ENCODE results near the gene SCUBE2.

The SCUBE2 gene

GRCh38 chr11:9029422-9029821 lies 62.0 kb downstream of the SCUBE2 start:
- Histone ChIP-seq H2AK5ac (ENCODE audit: low read length, severe bottlenecking) (no peak overlapping the region), H2BK120ac (ENCODE audit: low read depth, low read length) (no peak overlapping the region), H2AFZ (ENCODE audit: low read depth, low read length) (no peak overlapping the region), H3K4me3 (ENCODE audit: insufficient read depth in 1 of 2, low read depth in 1 of 2, low read length in 2 of 2) (no peak overlapping the region), H2BK12ac (ENCODE audit: low read length in 2 of 2) (no peak overlapping the region), H3K9ac (ENCODE audit: low read length) (no peak overlapping the region), H3K4ac (ENCODE audit: low read depth in 1 of 2, low read length in 2 of 2) (no peak overlapping the region), H3K23ac (ENCODE audit: low read length in 2 of 2) (no peak overlapping the region), H2BK5ac (ENCODE audit: low read depth, low read length, poor library complexity, severe bottlenecking) (no peak overlapping the region), H3K14ac (ENCODE audit: low read length in 2 of 2) (no peak overlapping the region), H3K9me3 (ENCODE audit: control insufficient read depth, low read length) (no peaks in the 10 kb centered on the region), H3K27ac (ENCODE audit: low read length, poor library complexity, severe bottlenecking) (no peak overlapping the region), H3K36me3 (ENCODE audit: control insufficient read depth in 1 of 2, insufficient read depth in 2 of 2, low read depth in 1 of 2, low read length in 2 of 2) (no peaks in the 10 kb centered on the region), H3K18ac (ENCODE audit: low read depth in 1 of 2, low read length in 2 of 2) (no peak overlapping the region), H4K91ac (ENCODE audit: low read length) (no peak overlapping the region), H3K27me3 (ENCODE audit: control insufficient read depth in 1 of 2, insufficient read depth in 1 of 2, low read length in 2 of 2) (no peaks in the 10 kb centered on the region), H4K8ac (ENCODE audit: low read length) (no peak overlapping the region), H3K4me2 (ENCODE audit: low read length, poor library complexity, severe bottlenecking) (no peak overlapping the region), H3K4me1 (ENCODE audit: control insufficient read depth, insufficient read depth, low read depth, low read length) (no peaks in the 10 kb centered on the region), H2BK15ac (ENCODE audit: low read depth, poor library complexity, severe bottlenecking) (no peak overlapping the region), H3K79me1 (replicated peaks; ENCODE audit: low read length, poor library complexity, severe bottlenecking) (no peaks in the 10 kb centered on the region)
- DNase-seq = no peak
- WGBS = 86% methylated on average over 7 of the region's 7 CpGs

- H3K4me3 ChIP-seq (ENCODE audit: insufficient read depth in 1 of 2, low read depth in 1 of 2, low read length in 2 of 2) = no peak overlapping the region
- H3K14ac ChIP-seq (ENCODE audit: low read length in 2 of 2) = no peak overlapping the region
- no peak overlapping the region for H2BK12ac ChIP-seq (ENCODE audit: low read length in 2 of 2)
- no peak overlapping the region for H2BK15ac ChIP-seq (ENCODE audit: low read depth, poor library complexity, severe bottlenecking)
- H3K36me3 ChIP-seq (ENCODE audit: control insufficient read depth in 1 of 2, insufficient read depth in 2 of 2, low read depth in 1 of 2, low read length in 2 of 2) = no peaks in the 10 kb centered on the region
- H3K79me1 ChIP-seq (replicated peaks; ENCODE audit: low read length, poor library complexity, severe bottlenecking) = no peaks in the 10 kb centered on the region
- H4K91ac ChIP-seq (ENCODE audit: low read length) = no peak overlapping the region
- H3K18ac ChIP-seq (ENCODE audit: low read depth in 1 of 2, low read length in 2 of 2) = no peak overlapping the region
- no peak overlapping the region for H2AK5ac ChIP-seq (ENCODE audit: low read length, severe bottlenecking)
- no peak overlapping the region for H3K4me2 ChIP-seq (ENCODE audit: low read length, poor library complexity, severe bottlenecking)
- H3K9ac ChIP-seq (ENCODE audit: low read length) = no peak overlapping the region
- no peak for DNase-seq
- WGBS = 94% methylated on average over 1 of the region's 1 CpG
- no peaks in the 10 kb centered on the region for H3K9me3 ChIP-seq (ENCODE audit: control insufficient read depth, low read length)
- no peak overlapping the region for H2BK120ac ChIP-seq (ENCODE audit: low read depth, low read length)
- no peak overlapping the region for H3K27ac ChIP-seq (ENCODE audit: low read length, poor library complexity, severe bottlenecking)
- no peak overlapping the region for H2BK5ac ChIP-seq (ENCODE audit: low read depth, low read length, poor library complexity, severe bottlenecking)
- no peak overlapping the region for H2AFZ ChIP-seq (ENCODE audit: low read depth, low read length)
- H3K23ac ChIP-seq (ENCODE audit: low read length in 2 of 2) = no peak overlapping the region
- H3K4me1 ChIP-seq (ENCODE audit: control insufficient read depth, insufficient read depth, low read depth, low read length) = no peaks in the 10 kb centered on the region
- no peak overlapping the region for H4K8ac ChIP-seq (ENCODE audit: low read length)
- H3K4ac ChIP-seq (ENCODE audit: low read depth in 1 of 2, low read length in 2 of 2) = no peak overlapping the region
- H3K27me3 ChIP-seq (ENCODE audit: control insufficient read depth in 1 of 2, insufficient read depth in 1 of 2, low read length in 2 of 2) = no peaks in the 10 kb centered on the region
Observed at GRCh38 chr11:9028581-9028980, 62.8 kb downstream of the SCUBE2 start.

- H2BK120ac ChIP-seq (ENCODE audit: low read depth, low read length) = no peak overlapping the region
- no peak overlapping the region for H3K14ac ChIP-seq (ENCODE audit: low read length in 2 of 2)
- no peak overlapping the region for H4K91ac ChIP-seq (ENCODE audit: low read length)
- no peaks in the 10 kb centered on the region for H3K79me1 ChIP-seq (replicated peaks; ENCODE audit: low read length, poor library complexity, severe bottlenecking)
- no peak overlapping the region for H3K27ac ChIP-seq (ENCODE audit: low read length, poor library complexity, severe bottlenecking)
- H3K4me3 ChIP-seq (ENCODE audit: insufficient read depth in 1 of 2, low read depth in 1 of 2, low read length in 2 of 2) = no peak overlapping the region
- H2BK12ac ChIP-seq (ENCODE audit: low read length in 2 of 2) = no peak overlapping the region
- no peak overlapping the region for H3K4me2 ChIP-seq (ENCODE audit: low read length, poor library complexity, severe bottlenecking)
- no peaks in the 10 kb centered on the region for H3K9me3 ChIP-seq (ENCODE audit: control insufficient read depth, low read length)
- no peak overlapping the region for H2AK5ac ChIP-seq (ENCODE audit: low read length, severe bottlenecking)
- WGBS = 87% methylated on average over 8 of the region's 9 CpGs
- H3K4me1 ChIP-seq (ENCODE audit: control insufficient read depth, insufficient read depth, low read depth, low read length) = no peaks in the 10 kb centered on the region
- H3K18ac ChIP-seq (ENCODE audit: low read depth in 1 of 2, low read length in 2 of 2) = no peak overlapping the region
- no peaks in the 10 kb centered on the region for H3K27me3 ChIP-seq (ENCODE audit: control insufficient read depth in 1 of 2, insufficient read depth in 1 of 2, low read length in 2 of 2)
- H2BK15ac ChIP-seq (ENCODE audit: low read depth, poor library complexity, severe bottlenecking) = no peak overlapping the region
- no peak overlapping the region for H4K8ac ChIP-seq (ENCODE audit: low read length)
- no peak overlapping the region for H3K4ac ChIP-seq (ENCODE audit: low read depth in 1 of 2, low read length in 2 of 2)
- H3K36me3 ChIP-seq (ENCODE audit: control insufficient read depth in 1 of 2, insufficient read depth in 2 of 2, low read depth in 1 of 2, low read length in 2 of 2) = no peaks in the 10 kb centered on the region
- no peak for DNase-seq
- no peak overlapping the region for H3K23ac ChIP-seq (ENCODE audit: low read length in 2 of 2)
- H3K9ac ChIP-seq (ENCODE audit: low read length) = no peak overlapping the region
- H2AFZ ChIP-seq (ENCODE audit: low read depth, low read length) = no peak overlapping the region
- H2BK5ac ChIP-seq (ENCODE audit: low read depth, low read length, poor library complexity, severe bottlenecking) = no peak overlapping the region
Observed at GRCh38 chr11:9025101-9025850, 66.1 kb downstream of the SCUBE2 start.

DNA sequence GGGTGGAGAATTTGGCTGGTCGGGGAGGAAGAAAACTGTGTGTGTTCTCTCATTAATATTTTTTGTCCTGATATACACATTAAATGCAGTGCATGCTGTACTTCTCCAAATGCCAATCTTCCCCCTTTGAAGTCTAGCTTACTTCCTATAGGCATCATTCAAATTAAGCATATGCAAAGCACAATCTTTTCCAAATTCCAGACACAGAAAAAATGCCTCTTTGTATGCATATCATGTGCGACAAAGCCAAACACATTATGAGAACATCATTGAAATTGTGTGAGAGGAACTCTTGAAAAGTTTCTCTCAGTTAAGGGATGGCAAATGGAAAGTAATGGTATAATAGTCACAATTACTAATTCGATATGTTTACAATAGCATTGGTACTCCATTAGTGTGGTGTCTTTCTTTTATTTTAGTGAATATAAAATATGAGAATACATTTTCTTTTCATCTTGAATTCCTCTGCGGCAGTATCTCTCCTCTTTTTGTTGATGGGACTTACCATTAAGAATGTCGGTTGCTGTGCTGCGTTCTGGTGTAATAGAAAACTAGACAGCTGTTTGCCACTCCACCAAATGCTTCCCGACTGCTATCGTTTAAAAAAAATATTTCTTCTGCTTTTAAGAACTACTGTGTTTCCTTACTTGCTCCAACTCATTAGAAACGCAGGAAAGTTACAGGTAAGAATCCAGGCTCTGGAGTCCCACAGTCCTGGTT lies 68.3 kb downstream of the SCUBE2 start:
- H2BK120ac ChIP-seq (ENCODE audit: low read depth, low read length) = no peak overlapping the region
- no peak overlapping the region for H3K4ac ChIP-seq (ENCODE audit: low read depth in 1 of 2, low read length in 2 of 2)
- no peak overlapping the region for H4K91ac ChIP-seq (ENCODE audit: low read length)
- H4K8ac ChIP-seq (ENCODE audit: low read length) = no peak overlapping the region
- H3K9me3 ChIP-seq (ENCODE audit: control insufficient read depth, low read length) = no peaks in the 10 kb centered on the region
- no peak overlapping the region for H3K27ac ChIP-seq (ENCODE audit: low read length, poor library complexity, severe bottlenecking)
- no peaks in the 10 kb centered on the region for H3K27me3 ChIP-seq (ENCODE audit: control insufficient read depth in 1 of 2, insufficient read depth in 1 of 2, low read length in 2 of 2)
- no peak overlapping the region for H2AFZ ChIP-seq (ENCODE audit: low read depth, low read length)
- H3K9ac ChIP-seq (ENCODE audit: low read length) = no peak overlapping the region
- H3K18ac ChIP-seq (ENCODE audit: low read depth in 1 of 2, low read length in 2 of 2) = no peak overlapping the region
- H3K79me1 ChIP-seq (replicated peaks; ENCODE audit: low read length, poor library complexity, severe bottlenecking) = no peaks in the 10 kb centered on the region
- no peaks in the 10 kb centered on the region for H3K36me3 ChIP-seq (ENCODE audit: control insufficient read depth in 1 of 2, insufficient read depth in 2 of 2, low read depth in 1 of 2, low read length in 2 of 2)
- H2BK5ac ChIP-seq (ENCODE audit: low read depth, low read length, poor library complexity, severe bottlenecking) = no peak overlapping the region
- no peak overlapping the region for H3K14ac ChIP-seq (ENCODE audit: low read length in 2 of 2)
- no peak overlapping the region for H2AK5ac ChIP-seq (ENCODE audit: low read length, severe bottlenecking)
- no peak overlapping the region for H2BK15ac ChIP-seq (ENCODE audit: low read depth, poor library complexity, severe bottlenecking)
- no peak overlapping the region for H3K4me3 ChIP-seq (ENCODE audit: insufficient read depth in 1 of 2, low read depth in 1 of 2, low read length in 2 of 2)
- H3K4me2 ChIP-seq (ENCODE audit: low read length, poor library complexity, severe bottlenecking) = no peak overlapping the region
- no peaks in the 10 kb centered on the region for H3K4me1 ChIP-seq (ENCODE audit: control insufficient read depth, insufficient read depth, low read depth, low read length)
- no peak overlapping the region for H3K23ac ChIP-seq (ENCODE audit: low read length in 2 of 2)
- no peak overlapping the region for H2BK12ac ChIP-seq (ENCODE audit: low read length in 2 of 2)
- no peak for DNase-seq
- 89% methylated on average over 6 of the region's 9 CpGs for WGBS

All from mesenchymal stem cell (in vitro differentiated cells and primary cell).